GM12865 (cell line): ENCODE data around the gene DOCK2.
"Not testable (repeated sequence)": the region's sequence is repeated elsewhere in the genome, so short reads cannot be mapped to it uniquely, and the experiment has no call there.

Experiments
- DNase-seq: peaks from one replicate; pipeline ENCODE4 v3.0.0; 2010; ENCODE audit warnings: low read depth
- H3K4me3 ChIP-seq: 2 replicates; pipeline ENCODE4 v1.5.1; 2011; ENCODE audit warnings: mild to moderate bottlenecking, low read depth, low read length, control low read depth
- CTCF ChIP-seq: IDR thresholded peaks from 2 replicates; pipeline ENCODE4 v1.5.1; 2011; ENCODE audit warnings: low read length, control low read depth, low read depth, inconsistent platforms; ENCODE audit not compliant: insufficient read depth; ENCODE audit errors: missing control alignments

The DOCK2 gene

GRCh38 chr5:169602535-169602934 is 34.5 kb upstream of the DOCK2 start:
- no peak overlapping the region for H3K4me3 ChIP-seq
- no peak for TF ChIP-seq CTCF
- no peak for DNase-seq

GRCh38 chr5:169606279-169606678 is 30.8 kb upstream of the DOCK2 start:
- DNase-seq, result no peak
- no peak overlapping the region for H3K4me3 ChIP-seq
- no peak for TF ChIP-seq CTCF

- no peak for DNase-seq
- no peak for TF ChIP-seq CTCF
- no peak overlapping the region for H3K4me3 ChIP-seq
These were observed 29.2 kb upstream of the DOCK2 start for GRCh38 chr5:169607882-169608281.

- DNase-seq, result no peak
- no peak overlapping the region for H3K4me3 ChIP-seq
- TF ChIP-seq CTCF, result no peak
These were observed 27.4 kb upstream of the DOCK2 start for GRCh38 chr5:169609716-169610115.

- TF ChIP-seq CTCF, result no peak
- no peak overlapping the region for H3K4me3 ChIP-seq
- no peak for DNase-seq
These were observed 26.5 kb upstream of the DOCK2 start for GRCh38 chr5:169610606-169611005.

GRCh38 chr5:169615561-169615960 is 21.5 kb upstream of the DOCK2 start:
- TF ChIP-seq CTCF, result no peak
- H3K4me3 ChIP-seq, result no peak overlapping the region

GRCh38 chr5:169624307-169624706 is 12.8 kb upstream of the DOCK2 start:
- not testable (repeated sequence) for DNase-seq, H3K4me3 ChIP-seq

More at GRCh38 chr5:169615561-169615960, 21.5 kb upstream of the DOCK2 start:
- no peak for DNase-seq
